ENCODE measurements around the gene TENM3.

DNA sequence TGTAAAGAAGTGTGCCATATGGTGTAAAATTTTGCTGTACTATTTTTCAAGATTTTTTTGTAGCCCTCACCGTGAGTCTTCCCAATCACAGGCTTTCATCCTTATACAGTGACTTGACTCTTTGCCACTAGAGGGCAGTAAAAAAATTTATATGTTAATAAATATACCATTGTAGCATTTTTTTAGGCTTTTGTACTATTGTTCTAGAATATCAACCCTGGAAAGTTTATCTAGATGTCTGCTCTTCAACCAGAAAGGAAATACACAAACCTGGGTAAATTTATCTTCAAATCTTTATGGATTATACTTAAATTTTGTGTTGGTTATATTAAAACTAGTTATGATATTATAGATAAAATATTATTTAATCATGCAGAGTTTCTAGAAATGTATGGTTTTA is 235.3 kb downstream of the TENM3 start:
- TF ChIP-seq, protein P1, sequence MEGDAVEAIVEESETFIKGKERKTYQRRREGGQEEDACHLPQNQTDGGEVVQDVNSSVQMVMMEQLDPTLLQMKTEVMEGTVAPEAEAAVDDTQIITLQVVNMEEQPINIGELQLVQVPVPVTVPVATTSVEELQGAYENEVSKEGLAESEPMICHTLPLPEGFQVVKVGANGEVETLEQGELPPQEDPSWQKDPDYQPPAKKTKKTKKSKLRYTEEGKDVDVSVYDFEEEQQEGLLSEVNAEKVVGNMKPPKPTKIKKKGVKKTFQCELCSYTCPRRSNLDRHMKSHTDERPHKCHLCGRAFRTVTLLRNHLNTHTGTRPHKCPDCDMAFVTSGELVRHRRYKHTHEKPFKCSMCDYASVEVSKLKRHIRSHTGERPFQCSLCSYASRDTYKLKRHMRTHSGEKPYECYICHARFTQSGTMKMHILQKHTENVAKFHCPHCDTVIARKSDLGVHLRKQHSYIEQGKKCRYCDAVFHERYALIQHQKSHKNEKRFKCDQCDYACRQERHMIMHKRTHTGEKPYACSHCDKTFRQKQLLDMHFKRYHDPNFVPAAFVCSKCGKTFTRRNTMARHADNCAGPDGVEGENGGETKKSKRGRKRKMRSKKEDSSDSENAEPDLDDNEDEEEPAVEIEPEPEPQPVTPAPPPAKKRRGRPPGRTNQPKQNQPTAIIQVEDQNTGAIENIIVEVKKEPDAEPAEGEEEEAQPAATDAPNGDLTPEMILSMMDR (IDR thresholded peaks at IDR 0.05; ENCODE audit: borderline replicate concordance, extremely low read depth, low read length, poor library complexity, severe bottlenecking) = peak; percentile 63
- no peak for TF ChIP-seq EZH2 (IDR thresholded peaks at IDR 0.05; ENCODE audit: borderline replicate concordance, low read depth, low read length, severe bottlenecking)
